Measurements from ENCODE around the gene LRRC8E.
A peak's percentile ranks its signal among the peaks of the same experiment; 100 is the strongest.
"Not testable (repeated sequence)": the region's sequence is repeated elsewhere in the genome, so short reads cannot be mapped to it uniquely, and the experiment has no call there.

Gene LRRC8E

DNA sequence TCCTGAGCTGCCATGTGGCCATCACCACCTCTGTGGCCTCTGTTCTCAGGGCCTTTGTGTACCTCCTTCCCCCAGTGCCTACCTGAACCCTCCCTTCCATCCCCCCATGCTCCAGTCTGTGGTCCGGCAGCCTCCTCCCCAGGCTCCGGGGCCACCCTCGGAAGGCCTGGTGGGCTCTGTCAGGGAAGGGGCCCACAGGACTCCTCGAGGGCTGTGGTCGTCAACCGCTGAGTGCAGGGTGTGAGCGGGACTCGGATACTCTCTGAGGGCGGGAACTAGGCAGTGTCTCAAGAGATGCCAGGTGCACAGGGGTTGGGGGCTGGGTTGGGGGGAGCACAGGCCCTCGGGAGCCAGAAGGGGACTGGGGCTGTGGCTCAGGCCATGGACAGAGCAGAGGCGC is 19.2 kb downstream of the LRRC8E start:
- no peak for DNase-seq (ENCODE audit: low spot score)

DNA sequence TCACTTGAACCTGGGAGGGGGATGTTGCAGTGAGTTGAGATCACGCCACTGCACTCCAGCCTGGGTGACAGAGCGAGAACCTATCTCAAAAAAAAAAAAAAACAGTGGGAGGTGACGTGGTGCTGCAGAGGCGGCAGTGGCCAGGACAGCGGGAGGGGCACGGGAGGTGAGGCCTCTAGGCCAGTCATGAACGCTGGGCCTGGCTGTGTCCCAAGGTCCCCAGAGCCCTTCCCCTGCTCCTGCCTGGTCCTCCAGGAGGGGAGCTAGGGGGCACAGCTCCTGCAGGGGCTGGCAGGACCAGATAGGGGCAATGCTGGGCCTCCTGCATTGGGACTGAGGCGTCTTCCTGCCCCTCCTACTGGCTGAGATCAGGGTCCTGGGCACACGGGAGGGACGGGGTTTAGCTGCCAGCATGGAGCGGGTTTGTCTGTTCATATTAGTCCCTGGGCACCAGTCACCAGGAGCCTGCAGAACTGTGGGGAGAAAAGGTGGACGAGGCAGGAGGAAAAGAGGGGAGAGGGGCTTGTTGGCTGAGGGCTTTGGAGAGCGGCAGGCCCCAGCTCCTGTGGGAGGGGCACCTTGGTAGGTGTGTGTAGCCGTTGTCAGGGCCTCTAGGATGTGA is 19.9 kb downstream of the LRRC8E start:
- DNase-seq (ENCODE audit: low spot score) = no peak

DNA sequence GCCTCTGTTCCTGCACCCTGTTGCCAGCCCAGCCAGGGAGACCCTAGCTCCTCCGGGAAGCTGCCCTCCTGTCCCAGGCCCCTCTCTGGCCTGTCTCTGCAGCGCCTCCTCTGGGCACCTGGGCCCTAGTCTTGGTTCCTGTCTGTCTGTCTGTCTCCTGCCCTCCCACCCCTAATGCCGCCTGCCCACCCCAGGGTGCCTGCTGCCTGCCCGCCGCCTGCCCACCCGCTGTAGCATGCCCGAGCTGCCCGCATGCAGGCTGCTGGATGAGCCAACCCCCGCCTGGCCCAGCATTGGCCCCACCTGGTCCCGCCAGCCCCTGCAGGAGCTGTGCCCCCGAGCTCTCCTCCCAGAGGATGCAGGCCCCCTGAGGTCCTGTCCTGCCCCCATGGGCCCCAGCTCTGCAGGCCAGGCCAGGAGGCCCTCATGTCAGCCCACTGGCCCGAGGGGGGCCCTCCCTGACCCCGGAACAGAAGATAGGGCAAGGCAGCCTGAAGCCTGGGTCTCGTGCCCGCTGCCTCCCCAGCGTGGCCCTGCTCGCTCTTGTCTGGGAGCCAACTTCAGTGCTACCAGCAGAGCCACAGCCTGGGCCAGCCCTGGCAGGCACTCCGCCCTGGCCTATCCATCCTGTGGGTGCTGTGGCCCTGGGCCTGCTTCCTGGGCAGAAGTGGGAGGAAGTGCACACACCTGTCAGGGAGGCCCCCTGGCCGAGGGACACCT is 20.6 kb downstream of the LRRC8E start:
- DNase-seq (ENCODE audit: low spot score) = no peak

DNA sequence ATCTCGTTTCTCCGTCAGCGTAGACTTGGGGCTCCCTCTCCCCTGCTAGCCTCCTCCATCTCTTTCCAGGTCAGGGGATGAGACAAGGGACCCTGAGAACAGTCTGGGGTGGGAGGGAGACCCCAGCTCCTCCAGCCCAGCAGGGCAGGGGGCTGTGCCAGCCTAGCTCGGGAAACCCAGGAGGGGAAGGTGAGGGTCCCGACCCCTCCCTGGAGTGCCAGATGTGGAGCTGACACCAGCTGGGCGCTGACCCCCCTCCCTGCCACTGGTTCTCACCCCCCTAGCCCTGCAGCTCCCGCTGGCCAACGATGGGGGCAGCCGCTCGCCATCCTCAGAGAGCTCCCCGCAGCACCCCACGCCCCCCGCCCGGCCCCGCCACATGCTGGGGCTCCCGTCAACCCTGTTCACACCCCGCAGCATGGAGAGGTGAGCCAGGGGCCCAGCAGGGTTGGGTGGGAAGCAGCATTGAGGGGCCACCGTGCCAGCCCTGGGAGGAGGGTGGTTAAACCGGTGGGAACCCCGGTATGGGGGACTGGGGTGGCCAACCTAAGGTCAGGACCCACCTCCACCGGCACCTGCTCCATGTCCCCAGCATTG is 21.3 kb downstream of the LRRC8E start:
- no peak for DNase-seq (ENCODE audit: low spot score)

DNA sequence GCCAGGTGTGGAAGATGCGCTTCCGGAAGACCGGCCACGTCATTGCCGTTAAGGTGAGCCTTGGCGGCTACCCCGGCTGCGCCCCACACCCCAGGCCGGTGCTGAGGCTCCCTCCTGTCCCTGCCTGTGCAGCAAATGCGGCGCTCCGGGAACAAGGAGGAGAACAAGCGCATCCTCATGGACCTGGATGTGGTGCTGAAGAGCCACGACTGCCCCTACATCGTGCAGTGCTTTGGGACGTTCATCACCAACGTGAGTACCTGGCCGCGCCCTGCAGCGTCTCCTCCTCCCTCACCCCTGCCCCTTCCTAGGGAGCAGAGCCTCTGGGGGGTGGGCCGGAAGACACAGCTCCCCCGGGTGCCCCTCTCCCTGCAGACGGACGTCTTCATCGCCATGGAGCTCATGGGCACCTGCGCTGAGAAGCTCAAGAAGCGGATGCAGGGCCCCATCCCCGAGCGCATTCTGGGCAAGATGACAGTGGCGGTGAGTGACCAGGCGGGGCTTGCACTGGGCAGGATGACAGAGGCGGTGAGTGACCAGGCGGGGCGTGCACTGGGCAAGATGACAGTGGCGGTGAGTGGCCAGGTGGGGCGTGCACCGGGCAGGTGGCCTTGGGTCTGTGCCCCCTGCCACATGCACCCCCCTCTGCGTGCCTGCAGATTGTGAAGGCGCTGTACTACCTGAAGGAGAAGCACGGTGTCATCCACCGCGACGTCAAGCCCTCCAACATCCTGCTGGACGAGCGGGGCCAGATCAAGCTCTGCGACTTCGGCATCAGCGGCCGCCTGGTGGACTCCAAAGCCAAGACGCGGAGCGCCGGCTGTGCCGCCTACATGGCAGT is 22.2 kb downstream of the LRRC8E start:
- no peak for DNase-seq (ENCODE audit: low spot score)

DNA sequence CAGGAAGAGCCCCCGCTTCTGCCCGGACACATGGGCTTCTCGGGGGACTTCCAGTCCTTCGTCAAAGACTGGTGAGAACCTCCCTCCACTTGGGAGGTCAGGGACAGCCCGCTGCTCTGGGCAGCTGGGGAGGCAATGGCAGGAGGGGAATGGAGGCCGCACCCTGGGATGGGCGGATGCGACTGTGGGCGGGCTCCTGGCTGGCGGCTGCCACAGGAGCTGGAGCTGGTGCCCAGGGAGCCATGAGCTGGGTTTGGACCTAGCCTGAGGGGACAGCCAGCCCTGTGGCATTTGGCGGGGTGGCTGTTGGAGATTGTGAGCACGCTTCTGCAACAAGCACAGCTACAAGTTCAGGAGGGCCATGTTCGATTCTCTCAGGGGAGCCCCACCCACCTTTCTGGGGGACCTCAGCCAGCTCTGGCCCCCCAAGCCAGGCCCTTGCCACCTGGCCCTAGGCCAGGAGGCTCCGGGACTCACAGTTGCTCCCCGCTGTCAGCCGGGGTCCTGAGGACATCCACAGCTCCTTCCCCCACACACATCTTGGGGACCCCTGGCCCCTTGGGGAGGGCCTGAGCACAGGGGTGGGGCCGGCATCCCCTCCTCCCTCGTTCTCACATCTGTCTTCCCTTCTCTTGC is 23.3 kb downstream of the LRRC8E start:
- no peak for DNase-seq (ENCODE audit: low spot score)

DNA sequence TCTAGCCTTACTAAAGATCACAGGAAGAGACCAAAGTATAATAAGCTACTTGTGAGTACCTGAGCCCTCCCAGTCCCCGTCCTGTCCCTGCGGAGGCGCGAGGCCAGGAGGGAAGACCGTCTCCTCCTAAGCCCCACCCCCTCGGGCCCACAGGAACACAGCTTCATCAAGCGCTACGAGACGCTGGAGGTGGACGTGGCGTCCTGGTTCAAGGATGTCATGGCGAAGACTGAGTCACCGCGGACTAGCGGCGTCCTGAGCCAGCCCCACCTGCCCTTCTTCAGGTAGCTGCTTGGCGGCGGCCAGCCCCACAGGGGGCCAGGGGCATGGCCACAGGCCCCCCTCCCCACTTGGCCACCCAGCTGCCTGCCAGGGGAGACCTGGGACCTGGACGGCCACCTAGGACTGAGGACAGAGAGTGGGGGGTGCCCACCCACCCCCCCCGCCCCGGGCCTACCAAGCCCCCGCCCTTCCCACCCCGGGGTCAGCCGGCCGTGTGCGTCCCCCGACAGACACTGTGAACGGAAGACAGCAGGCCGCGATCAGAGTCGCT is 23.9 kb downstream of the LRRC8E start:
- no peak for DNase-seq (ENCODE audit: low spot score)

DNA sequence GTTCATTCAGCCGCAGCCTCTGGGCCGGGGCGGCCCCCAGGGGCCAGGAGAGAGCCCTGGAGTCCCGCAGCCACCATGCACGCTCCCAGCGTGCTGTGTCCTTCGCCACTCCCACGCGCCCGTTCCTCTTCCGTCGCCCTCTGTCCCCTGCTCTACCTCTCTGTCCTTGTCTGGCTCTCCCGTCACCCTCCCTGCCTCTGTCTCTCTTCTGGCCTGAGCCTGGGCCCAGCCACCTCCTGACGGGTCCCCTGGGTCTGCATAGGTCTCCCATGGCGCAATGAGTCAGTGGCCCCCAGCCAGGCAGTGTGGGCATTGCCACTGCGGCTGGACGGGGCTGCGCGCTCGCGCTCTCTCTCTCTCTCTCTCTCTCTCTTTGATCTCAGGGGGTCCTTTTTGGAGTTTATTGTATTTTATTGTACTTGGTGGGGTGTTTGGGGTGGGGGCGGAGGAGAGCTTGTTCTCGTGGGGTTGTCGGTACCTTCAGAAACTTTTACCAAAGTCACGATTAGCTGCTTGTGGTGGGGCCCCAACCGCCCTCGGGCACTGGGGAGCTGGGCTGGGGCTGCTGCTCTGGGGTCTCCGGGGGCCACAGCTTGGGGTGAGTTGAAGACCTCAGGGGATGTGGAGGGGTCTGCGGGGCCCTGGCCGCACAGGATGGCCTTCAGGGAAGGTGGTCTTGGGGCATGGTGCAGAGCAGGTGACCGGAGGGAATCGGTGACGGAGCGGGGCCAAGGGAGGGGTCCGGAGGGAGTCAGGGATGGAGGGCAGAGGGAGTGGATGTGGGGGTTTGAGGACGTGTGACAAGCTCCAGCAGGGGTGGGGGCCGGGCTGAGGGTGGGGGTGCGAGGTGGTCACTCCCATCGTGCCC is 24.6 kb downstream of the LRRC8E start:
- no peak for DNase-seq (ENCODE audit: low spot score)

DNA sequence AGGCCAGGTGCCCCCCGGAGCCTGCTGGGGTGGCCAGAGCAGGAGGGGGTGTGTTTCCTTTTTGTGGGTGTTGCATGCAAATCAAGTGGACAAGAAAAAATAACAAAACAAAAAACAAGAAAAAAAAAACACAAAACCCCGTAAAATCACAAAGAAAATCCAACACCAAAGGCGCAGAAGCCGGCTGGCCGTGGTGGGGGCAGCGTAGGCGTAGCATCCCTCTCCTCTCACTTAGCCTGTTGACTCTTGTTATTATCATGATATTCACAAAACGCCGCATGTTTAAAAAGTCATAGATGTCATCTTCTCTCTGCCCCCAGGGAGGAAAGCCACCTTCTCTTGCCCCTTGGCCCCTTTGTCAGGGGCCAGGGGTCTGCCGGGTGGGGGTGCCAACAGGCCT is 25.3 kb downstream of the LRRC8E start:
- no peak for DNase-seq (ENCODE audit: low spot score)

DNA sequence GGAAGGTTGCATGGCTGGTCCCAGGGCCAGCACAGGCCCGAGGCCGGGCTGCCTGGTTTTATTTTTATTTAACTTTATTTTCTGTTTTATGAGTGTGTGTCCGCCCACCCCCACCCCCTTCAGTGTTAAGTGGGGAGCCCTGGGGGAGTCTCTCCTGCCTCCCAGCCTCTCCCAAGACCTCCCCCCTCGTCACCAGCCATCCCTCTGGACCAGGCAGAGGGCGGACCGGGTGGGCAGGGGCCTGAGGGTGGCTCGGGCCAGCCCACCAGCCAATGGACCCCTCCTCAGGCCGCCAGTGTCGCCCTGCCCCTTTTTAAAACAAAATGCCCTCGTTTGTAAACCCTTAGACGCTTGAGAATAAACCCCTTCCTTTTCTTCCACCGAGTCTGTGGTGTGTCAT is 25.8 kb downstream of the LRRC8E start:
- DNase-seq (ENCODE audit: low spot score) = no peak

DNA sequence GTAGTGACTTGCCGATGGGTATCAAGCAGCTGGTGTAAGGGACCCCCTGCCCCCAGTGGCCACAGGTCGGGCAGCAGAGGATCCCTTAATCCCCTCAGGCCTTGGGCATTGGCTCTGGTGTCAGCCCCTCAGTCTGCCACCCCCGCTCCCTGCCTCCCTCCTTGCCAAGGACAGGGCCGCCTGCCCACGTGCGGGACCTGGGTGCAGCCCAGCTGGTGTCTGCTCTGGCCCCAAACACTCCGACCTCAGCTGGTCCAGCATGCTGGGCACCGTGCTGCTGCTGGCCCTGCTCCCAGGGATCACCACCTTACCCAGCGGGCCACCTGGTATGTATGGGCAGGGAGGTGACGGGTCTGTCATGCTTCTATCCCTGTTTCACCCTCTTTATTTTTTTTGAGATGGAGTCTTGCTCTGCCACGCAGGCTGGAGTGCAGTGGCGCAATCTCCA is 26.3 kb downstream of the LRRC8E start, which contains the start of gene TGFBR3L:
Gene TGFBR3L, plus strand, starts transcription at position 233 of the 448 bp plus-strand sequence.
- DNase-seq (ENCODE audit: low spot score) = no peak

DNA sequence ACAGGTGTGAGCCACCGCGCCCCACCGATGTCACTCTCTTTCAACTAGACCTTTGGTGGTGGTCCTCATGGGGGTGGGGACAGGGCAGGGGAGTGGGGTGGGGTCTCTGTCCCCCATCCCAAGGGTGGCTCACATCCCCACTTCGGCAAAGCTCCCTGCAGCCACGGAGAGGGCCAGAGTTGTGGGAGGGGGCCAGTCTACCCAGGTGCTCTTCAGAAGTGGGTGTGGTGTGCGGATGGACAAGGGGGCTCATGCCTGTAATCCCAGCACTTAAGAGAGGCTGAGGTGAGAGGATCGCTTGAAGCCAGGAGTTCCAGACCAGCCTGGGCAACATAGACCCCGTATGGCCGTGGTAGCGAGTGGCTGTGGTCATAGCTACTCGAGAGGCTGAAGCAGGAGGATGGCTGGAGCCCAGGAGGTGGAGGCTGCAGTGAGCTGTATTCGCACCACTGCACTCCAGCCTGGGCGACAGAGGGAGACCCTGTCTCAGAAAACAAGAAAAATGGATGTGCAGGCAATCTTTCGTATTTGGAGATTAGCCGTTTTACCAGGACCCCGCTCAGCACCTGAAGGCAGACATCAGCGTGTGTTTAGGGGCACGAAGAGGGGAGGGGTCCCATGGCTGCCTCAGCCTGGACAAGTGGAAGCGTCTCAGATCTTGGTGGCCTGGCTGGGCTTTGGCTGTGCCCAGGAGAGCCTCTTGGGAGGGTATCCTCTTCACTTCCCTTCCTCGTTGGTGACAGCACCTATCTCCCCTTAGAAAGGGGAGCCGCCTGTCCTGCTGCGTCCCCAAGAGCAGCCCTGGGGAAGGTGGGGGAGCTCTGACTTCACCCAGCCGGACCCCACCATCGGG is 27.2 kb downstream of the LRRC8E start:
- no peak for DNase-seq (ENCODE audit: low spot score)

DNA sequence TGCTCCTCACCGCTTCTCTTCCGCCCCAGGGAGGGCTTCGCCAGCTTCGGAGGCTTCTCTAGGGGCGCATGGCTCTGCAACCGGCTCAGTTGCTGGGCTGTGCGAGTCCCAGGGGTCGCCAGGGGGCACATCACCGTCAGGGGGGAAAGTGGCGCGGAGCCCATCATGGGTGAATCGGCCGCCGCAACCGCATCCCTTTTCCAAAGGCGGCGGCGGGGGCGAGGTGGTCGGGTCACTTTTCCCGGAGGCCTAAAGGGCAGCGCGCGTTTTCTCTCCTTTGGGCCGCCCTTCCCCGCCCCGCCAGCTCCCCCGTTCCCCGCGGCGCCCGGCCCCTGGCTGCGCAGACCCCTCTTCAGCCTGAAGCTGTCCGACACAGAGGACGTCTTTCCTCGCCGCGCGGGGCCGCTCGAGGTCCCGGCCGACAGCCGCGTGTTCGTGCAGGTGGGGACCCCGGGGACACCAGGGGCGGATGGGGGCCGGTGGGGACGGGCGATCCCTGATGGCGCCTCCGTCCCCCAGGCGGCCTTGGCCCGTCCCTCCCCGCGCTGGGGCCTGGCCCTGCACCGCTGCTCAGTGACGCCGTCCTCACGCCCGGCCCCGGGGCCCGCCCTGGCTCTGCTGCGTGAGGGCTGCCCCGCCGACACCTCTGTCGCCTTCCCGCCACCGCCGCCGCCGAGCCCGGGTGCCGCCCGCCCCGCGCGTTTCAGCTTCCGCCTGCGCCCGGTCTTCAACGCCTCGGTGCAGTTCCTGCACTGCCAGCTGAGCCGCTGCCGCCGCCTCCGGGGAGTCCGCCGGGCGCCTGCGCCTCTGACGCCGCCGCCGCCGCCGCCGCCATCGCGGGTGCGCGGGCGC is 28.0 kb downstream of the LRRC8E start:
- DNase-seq (ENCODE audit: low spot score) = no peak

DNA sequence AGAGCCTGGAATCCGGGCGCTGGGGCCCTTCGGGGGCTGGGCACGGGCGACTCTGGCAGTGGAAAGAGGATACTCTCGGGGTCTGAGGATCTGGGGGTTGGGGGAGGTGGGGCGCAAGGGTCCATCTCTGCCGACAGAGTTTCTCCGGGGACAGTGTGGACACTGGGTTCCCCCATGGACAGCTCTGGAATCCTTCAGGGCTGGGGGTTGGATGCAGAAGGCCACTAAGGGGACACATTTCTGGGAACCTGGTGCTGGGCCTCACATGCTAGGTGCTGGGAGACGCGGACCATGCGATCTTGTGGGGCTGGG is 28.6 kb downstream of the LRRC8E start:
- DNase-seq (ENCODE audit: low spot score) = no peak

DNA sequence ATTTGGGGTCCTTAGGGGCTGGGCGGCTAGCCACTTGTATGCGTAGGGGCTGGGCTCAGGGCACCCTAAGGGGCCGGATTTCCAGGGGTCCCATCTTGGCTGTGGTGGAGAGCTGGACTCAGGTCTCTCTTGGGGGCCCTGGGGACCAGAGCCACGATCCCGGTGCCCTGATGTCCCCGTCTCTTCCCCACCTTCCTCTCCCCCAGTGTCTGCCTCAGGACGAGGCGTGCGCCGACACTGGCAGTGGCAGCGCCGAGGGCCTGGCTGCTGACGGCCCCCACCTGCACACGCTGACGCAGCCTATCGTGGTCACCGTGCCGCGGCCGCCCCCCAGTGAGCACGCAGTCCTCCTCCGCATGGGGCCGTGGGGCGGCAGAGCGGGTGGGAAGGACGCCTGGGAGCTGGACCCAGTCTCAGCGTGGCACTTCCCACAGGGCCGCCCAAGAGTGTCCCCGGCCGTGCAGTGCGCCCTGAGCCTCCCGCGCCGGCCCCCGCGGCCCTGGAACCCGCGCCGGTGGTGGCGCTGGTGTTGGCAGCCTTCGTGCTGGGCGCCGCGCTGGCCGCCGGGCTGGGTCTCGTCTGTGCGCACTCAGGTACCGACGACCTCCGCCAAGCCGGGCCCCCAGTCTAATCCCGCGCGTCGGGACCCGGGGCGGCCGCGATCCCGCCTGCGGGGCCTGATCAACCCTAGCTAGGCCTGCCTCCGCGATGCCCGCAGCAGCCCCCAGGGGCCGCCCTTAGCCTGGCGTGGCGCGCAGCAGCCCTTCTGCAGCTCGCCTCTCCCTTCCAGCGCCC is 29.2 kb downstream of the LRRC8E start:
- peak; percentile 67 for DNase-seq (ENCODE audit: low spot score)

DNA sequence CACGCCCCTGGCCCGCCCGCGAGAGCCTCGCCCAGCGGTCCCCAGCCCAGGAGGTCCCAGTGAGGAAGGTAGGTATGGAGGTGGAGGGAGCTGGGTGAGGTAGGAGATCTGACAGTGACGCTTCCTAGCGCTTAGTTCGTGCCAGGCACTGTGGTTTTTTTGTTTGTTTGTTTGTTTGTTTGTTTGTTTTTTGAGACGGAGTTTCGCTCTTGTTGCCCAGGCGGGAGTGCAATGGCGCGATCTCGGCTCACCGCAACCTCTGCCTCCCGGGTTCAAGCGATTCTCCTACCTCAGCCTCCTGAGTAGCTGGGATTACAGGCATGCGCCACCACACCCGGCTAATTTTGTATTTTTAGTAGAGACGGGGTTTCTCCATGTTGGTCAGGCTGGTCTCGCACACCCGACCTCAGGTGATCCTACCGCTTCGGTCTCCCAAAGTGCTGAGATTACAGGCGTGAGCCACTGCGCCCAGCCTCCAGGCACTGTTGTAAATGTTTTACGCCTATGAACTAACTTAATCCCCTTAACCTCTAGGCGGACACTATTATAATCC is 29.8 kb downstream of the LRRC8E start:
- not testable (repeated sequence) for DNase-seq (ENCODE audit: low spot score)

Measured in SK-N-DZ (cell line).